Keratinocyte (primary cell): ENCODE results near the gene KRT3. TPM values are rescaled to one million over a fixed set of nuclear protein-coding genes. Genes with fewer than 3 reads are reported as not detected.

Source experiments
- DNase-seq: peaks from one replicate; pipeline ENCODE4 v3.0.0-alpha.2; 2011; ENCODE audit warnings: low read depth, missing footprints, low spot score
- FAIRE-seq: peaks from 2 replicates; lab custom pipeline; 2011; peaks lifted over from hg19 to GRCh38; lab: Jason Lieb, UNC
- H2AFZ ChIP-seq: 2 replicates; pipeline ENCODE4 v1.6.0; 2012; ENCODE audit warnings: low read length, control low read depth, inconsistent platforms; ENCODE audit not compliant: control insufficient read depth
- H3K27ac ChIP-seq: 2 replicates; pipeline ENCODE4 v1.5.1; 2011; ENCODE audit warnings: low read length; ENCODE audit not compliant: control insufficient read depth, insufficient read depth
- H3K27me3 ChIP-seq: 3 replicates; pipeline ENCODE4 v1.6.0; 2011; ENCODE audit warnings: low read length; ENCODE audit not compliant: control insufficient read depth, insufficient read depth; ENCODE audit errors: extremely low read depth
- H3K36me3 ChIP-seq, 2 experiments: 2 replicates in 1 of 2; 3 replicates in 1 of 2; pipeline ENCODE4 v1.5.1; 2011; ENCODE audit warnings: low read length in 2 of 2, mild to moderate bottlenecking in 1 of 2; ENCODE audit not compliant: control insufficient read depth in 2 of 2, insufficient read depth in 2 of 2; ENCODE audit errors: extremely low read depth in 1 of 2
- H3K4me1 ChIP-seq: 3 replicates; pipeline ENCODE4 v1.5.1; 2011; ENCODE audit warnings: low read length; ENCODE audit not compliant: control insufficient read depth, insufficient read depth; ENCODE audit errors: extremely low read depth
- H3K4me2 ChIP-seq: 3 replicates; pipeline ENCODE4 v1.6.0; 2011; ENCODE audit warnings: low read depth, low read length; ENCODE audit not compliant: control insufficient read depth, insufficient read depth; ENCODE audit errors: extremely low read depth
- H3K4me3 ChIP-seq, 3 experiments: fragments of 200-600 bp in 1 of 3; sonication (generic) in 1 of 3; 2 replicates in 2 of 3; 3 replicates in 1 of 3; pipeline ENCODE4 v1.5.1; 2011 to 2016; ENCODE audit warnings: low read length in 3 of 3, mild to moderate bottlenecking in 3 of 3, control low read depth in 2 of 3, inconsistent platforms in 1 of 3, low read depth in 1 of 3, mixed read lengths in 1 of 3, mixed run types in 1 of 3, moderate library complexity in 1 of 3; ENCODE audit not compliant: control insufficient read depth in 2 of 3, insufficient read depth in 2 of 3; ENCODE audit errors: extremely low read depth in 1 of 3
- H3K79me2 ChIP-seq: 2 replicates; pipeline ENCODE4 v1.6.0; 2012; ENCODE audit warnings: low read length; ENCODE audit not compliant: control insufficient read depth, insufficient read depth
- H3K9ac ChIP-seq: 3 replicates; pipeline ENCODE4 v1.6.0; 2011; ENCODE audit warnings: low read length; ENCODE audit not compliant: control insufficient read depth, insufficient read depth; ENCODE audit errors: extremely low read depth
- H3K9me1 ChIP-seq: 3 replicates; pipeline ENCODE4 v1.6.0; 2011; ENCODE audit warnings: low read length; ENCODE audit not compliant: control insufficient read depth, insufficient read depth; ENCODE audit errors: extremely low read depth
- H3K9me3 ChIP-seq: 2 replicates; pipeline ENCODE4 v1.5.1; 2012; ENCODE audit warnings: low read depth, low read length; ENCODE audit not compliant: control insufficient read depth
- H4K20me1 ChIP-seq: 3 replicates; pipeline ENCODE4 v1.6.0; 2011; ENCODE audit warnings: low read length; ENCODE audit not compliant: control insufficient read depth, insufficient read depth; ENCODE audit errors: extremely low read depth
- CTCF ChIP-seq, 3 experiments: IDR thresholded peaks in 1 of 3; conservative IDR thresholded peaks in 1 of 3; optimal IDR thresholded peaks in 1 of 3; 2 replicates in 2 of 3; 3 replicates in 1 of 3; pipeline versions ENCODE3 to v1.5.1; 2011; ENCODE audit warnings: low read length in 3 of 3, mild to moderate bottlenecking in 3 of 3, moderate library complexity in 2 of 3, control low read depth in 1 of 3, inconsistent platforms in 1 of 3; ENCODE audit not compliant: insufficient read depth in 2 of 3; ENCODE audit errors: extremely low read depth in 1 of 3
- EZH2 ChIP-seq: IDR thresholded peaks from one replicate; pipeline ENCODE4 v1.6.1; 2012; ENCODE audit warnings: inconsistent platforms, mild to moderate bottlenecking, low read length, moderate library complexity
- dilution Hi-C: fragments of 300-500 bp; cut with MboI; formaldehyde crosslinking; loops from one replicate; pipeline ENCODE4 v1.7.0; 2020; ENCODE audit warnings: low sequenced_read_pairs; ENCODE audit not compliant: extremely low pct_ligation_motif_present
- polyA plus RNA-seq, 5 experiments: library from polyadenylated mRNA; depleted of rRNA in 3 of 5; stranded (reverse) in 3 of 5; stranded (forward) in 1 of 5; unstranded in 1 of 5; fragments of >200 nt; gene quantifications; 1 replicate in 1 of 5; 2 replicates in 3 of 5; 3 replicates in 1 of 5; pipeline versions ENCODE4 v1.2.1 to v1.2.3, GENCODE V29; 2011 to 2012; ENCODE audit warnings: missing spikeins in 2 of 5, low read depth in 1 of 5, low replicate concordance in 1 of 5

Gene KRT3
- polyA plus RNA-seq, 1 donor (not counting 4 experiments of a cell fraction or from before 2014, with no cell fraction given) = 0.29 TPM

- Histone ChIP-seq H2AFZ (no peak overlapping the region), H3K9ac (no peak overlapping the region), H3K9me1 (no peaks in the 10 kb centered on the region), H3K4me2 (no peak overlapping the region), H4K20me1 (peaks cover 4% of the 10 kb centered on the region), H3K79me2 (no peaks in the 10 kb centered on the region), H3K4me3 (no peak overlapping the region), H3K27ac (no peak overlapping the region), H3K27me3 (peaks cover 39% of the 10 kb centered on the region), H3K9me3 (no peaks in the 10 kb centered on the region), H3K4me1 (no peaks in the 10 kb centered on the region), H3K36me3 (no peaks in the 10 kb centered on the region)
- DNase-seq (no peak), FAIRE-seq (no peak)
- TF ChIP-seq CTCF (optimal IDR thresholded peaks at IDR 0.05 in 1 of 3, IDR thresholded peaks at IDR 0.05 in 1 of 3, conservative IDR thresholded peaks at IDR 0.05 in 1 of 3; ENCODE audit: extremely low read depth in 1 of 3, insufficient read depth in 2 of 3, low read length in 3 of 3) (no peak), EZH2 (no peak)
- dilution Hi-C loops = no loop called here
Observed at GRCh38 chr12:52817003-52817698, 21.2 kb upstream of the KRT3 start.

GRCh38 chr12:52815676-52816588 is 20.0 kb upstream of the KRT3 start:
- no peak for TF ChIP-seq CTCF (optimal IDR thresholded peaks at IDR 0.05 in 1 of 3, IDR thresholded peaks at IDR 0.05 in 1 of 3, conservative IDR thresholded peaks at IDR 0.05 in 1 of 3; ENCODE audit: extremely low read depth in 1 of 3, insufficient read depth in 2 of 3, low read length in 3 of 3)
- no peak overlapping the region for H2AFZ ChIP-seq
- H3K9me1 ChIP-seq = no peaks in the 10 kb centered on the region

More at GRCh38 chr12:52815676-52816588, 20.0 kb upstream of the KRT3 start:
- Histone ChIP-seq H3K9ac (no peak overlapping the region), H3K9me3 (no peaks in the 10 kb centered on the region), H3K36me3 (no peaks in the 10 kb centered on the region), H3K27me3 (peaks cover 45% of the 10 kb centered on the region), H3K4me2 (no peak overlapping the region), H3K79me2 (no peaks in the 10 kb centered on the region), H3K4me1 (no peaks in the 10 kb centered on the region), H3K4me3 (no peak overlapping the region), H3K27ac (no peak overlapping the region), H4K20me1 (peaks cover 2% of the 10 kb centered on the region)
- FAIRE-seq (no peak), DNase-seq (no peak)
- dilution Hi-C loops = no loop called here
